ENCODE results near the gene RXRA.

Gene RXRA

GRCh38 chr9:134403682-134404301 lies 77.5 kb downstream of the RXRA start:
- DNase-seq (peak; percentile 60), ATAC-seq (peak; percentile 14)

- ATAC-seq (no peak), DNase-seq (no peak)
Measured at GRCh38 chr9:134404376-134405358, 78.4 kb downstream of the RXRA start.

DNA sequence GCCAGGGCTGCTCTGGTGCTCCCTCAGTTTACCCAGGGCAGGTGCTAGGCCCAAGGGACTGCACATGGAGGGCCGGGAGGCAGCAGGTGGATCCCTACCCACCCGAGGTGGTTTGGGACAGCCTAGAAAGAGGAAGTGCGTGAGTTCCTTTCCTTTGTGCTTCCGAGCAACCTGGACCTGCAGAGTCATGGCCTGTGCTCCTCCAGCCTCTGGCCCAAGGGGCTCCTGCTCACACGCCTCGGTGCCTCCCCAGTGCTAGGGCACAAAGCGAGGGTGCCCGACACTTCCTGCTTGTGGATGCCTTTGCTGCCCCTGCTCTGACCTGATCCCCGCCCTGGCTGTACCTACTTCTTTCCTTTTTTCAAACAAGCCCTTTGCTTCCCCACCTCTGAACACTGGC lies 79.3 kb downstream of the RXRA start:
- ATAC-seq (no peak), DNase-seq (no peak)

GRCh38 chr9:134406366-134407120 lies 80.3 kb downstream of the RXRA start:
- DNase-seq: no peak
- no peak for ATAC-seq

- DNase-seq (peak; percentile 81), ATAC-seq (peak; percentile 68)
Measured at GRCh38 chr9:134407121-134407779, 81.0 kb downstream of the RXRA start.

DNA sequence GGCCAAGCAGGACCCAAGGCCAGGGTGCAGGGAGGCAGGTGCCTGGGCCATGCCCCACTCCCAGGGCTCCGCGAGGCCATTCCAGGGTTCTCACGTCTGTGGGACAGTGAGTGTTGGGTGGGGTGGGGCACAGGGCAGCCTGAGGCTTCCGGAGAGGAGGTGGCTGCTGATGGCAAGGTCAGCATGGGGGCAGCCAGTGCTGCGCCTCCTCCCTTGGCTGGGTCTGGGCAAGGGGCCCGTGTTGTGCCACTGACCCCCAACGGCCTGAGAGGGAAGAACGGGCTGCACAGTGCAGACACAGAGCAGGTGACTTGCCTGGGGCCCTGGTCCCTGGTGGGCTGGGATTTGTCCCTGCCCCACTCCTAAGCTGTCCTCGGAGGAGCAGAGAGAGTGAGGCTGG lies 82.1 kb downstream of the RXRA start:
- ATAC-seq: no peak

GRCh38 chr9:134408939-134409737 lies 82.9 kb downstream of the RXRA start:
- DNase-seq (no peak), ATAC-seq (no peak)

More for the DNA sequence above, 82.1 kb downstream of the RXRA start:
- no peak for DNase-seq

- ATAC-seq (no peak), DNase-seq (no peak)
Measured at GRCh38 chr9:134410071-134410834, 84.0 kb downstream of the RXRA start.

DNA sequence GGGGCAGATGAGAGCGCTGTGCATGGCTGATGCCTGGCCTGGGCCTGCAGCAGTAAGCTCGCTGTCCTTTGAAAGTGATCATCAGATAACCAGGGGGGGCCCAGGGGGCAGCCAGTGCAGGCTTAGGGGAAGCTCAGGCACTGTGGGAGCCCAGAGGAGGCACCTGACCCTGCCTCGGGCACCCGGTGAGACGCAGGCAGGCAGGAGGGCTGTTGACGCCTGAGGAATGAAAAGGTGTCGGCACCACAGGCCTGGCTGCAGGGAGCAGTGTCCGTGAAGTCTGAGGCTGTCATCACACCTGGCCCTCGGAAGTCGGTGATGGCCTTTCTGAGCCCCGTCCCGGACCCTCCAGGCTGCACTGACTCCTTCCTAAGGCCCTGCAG lies 84.6 kb downstream of the RXRA start:
- DNase-seq (no peak), ATAC-seq (no peak)

GRCh38 chr9:134411440-134412297 lies 85.4 kb downstream of the RXRA start:
- DNase-seq (no peak), ATAC-seq (no peak)

GRCh38 chr9:134412298-134412711 lies 86.0 kb downstream of the RXRA start:
- ATAC-seq: no peak
- no peak for DNase-seq

- DNase-seq (no peak), ATAC-seq (no peak)
Measured at GRCh38 chr9:134413112-134413715, 87.0 kb downstream of the RXRA start.

GRCh38 chr9:134413890-134414623 lies 87.8 kb downstream of the RXRA start:
- ATAC-seq: no peak

GRCh38 chr9:134414900-134415425 lies 88.7 kb downstream of the RXRA start:
- no peak for ATAC-seq
- no peak for DNase-seq

More at GRCh38 chr9:134413890-134414623, 87.8 kb downstream of the RXRA start:
- DNase-seq: no peak

DNA sequence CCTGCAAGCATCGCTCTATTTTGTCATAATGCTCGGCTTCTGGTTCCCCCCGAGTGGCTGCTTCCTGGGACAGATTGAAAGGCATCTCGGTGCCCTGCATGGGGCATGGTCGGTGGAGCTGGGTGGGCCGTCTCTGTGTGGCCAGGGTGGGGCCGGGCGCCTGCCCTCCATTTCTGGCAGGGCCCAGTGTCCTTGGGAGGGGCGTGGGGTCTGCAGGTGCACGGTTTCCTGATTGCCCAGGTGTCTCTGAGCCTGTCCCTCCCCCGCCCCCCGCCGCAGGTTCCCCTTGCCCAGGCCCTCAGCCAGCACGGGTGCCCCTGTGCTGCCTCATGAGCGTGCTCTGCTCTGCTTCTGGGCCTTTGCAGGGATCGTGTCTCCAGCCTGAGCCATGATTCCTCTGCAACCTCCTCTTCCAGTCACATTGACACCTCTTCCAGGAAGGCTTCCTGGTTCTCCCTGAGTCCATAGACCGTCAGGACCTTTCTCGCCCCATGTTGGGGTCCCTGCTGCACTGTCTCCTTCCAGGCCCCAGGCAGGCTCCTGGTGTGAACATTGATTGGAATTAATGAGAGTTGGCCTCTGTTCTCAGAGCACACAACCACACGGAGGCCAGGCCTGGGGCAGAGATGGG lies 90.2 kb downstream of the RXRA start:
- ATAC-seq (no peak), DNase-seq (no peak)

DNA sequence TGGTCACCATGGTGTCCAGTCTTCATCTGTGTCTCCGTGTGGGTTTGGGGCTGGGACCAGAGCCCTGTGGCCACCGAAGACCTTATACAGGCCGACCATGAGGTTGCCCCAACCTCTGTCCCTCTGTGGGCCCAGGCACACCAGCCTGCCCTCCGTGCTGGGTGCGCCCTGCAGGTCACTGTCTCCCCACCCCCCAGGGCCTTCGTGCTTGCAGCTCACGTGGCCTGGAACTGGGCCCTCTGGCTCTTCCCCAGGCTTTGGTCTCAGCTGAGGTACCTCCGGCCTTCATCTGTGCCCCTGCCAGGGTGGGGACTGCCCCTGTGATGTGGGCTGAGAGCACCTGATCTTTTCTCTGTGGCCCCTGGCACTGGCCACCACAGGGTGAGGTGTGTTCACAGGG lies 92.1 kb downstream of the RXRA start:
- no peak for ATAC-seq
- no peak for DNase-seq

DNA sequence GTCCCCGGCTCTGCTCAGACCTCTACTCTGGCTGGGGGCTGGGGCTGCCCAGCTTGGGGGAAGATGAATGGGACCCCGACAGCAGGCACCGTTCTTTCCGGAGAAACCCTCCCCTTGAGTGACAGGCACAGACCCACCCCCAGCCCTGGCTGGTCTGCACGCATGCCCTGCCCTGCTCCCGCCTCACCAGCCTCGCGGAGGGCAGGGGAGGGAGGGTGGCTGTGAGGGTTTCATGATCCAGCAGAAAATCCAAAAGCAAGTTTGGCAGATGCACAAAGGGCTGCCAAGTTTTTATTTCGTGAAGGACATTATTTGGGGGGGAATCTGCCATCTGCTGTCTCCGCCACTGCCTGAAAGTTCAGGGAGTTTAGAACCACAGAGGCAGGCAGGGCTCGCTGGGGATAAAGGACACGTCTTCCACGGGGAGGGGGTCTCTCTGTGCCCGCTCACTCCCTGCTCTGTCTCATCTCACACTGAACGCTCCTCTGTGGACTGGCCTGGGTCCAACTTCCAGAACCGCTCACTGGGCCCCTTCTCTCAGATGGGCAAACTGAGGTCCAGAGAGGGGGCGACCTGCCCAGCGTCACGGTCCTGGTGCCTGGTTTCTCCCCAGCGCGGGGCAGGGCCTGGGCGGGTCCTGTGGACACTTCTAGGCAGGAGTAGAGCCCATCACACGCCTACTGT lies 92.9 kb downstream of the RXRA start:
- ATAC-seq (no peak), DNase-seq (no peak)

All from stimulated activated naive CD8-positive, alpha-beta T cell treated with anti-CD3 and anti-CD28 coated beads, Interleukin-15, Interleukin-2, amounts not matched to agents 100 U/mL and 50 U/mL, for 24 hours (primary cell).